HL-60 (cell line): ENCODE measurements around the gene FHDC1.

Experiments
- POLR2AphosphoS5 ChIP-seq: IDR thresholded peaks from 2 replicates; pipeline ENCODE4 v1.6.1; 2012; ENCODE audit warnings: low read depth
- TF ChIP-seq, protein P1 (sequence below): IDR thresholded peaks from one replicate; pipeline ENCODE4 v1.5.1; 2011; ENCODE audit warnings: low read length, control low read depth, inconsistent platforms; ENCODE audit not compliant: insufficient read depth
- TF ChIP-seq, protein P2 (sequence below): IDR thresholded peaks from 2 replicates; pipeline ENCODE4 v1.6.1; 2012; ENCODE audit warnings: low read depth; ENCODE audit not compliant: insufficient replicate concordance

DNA sequence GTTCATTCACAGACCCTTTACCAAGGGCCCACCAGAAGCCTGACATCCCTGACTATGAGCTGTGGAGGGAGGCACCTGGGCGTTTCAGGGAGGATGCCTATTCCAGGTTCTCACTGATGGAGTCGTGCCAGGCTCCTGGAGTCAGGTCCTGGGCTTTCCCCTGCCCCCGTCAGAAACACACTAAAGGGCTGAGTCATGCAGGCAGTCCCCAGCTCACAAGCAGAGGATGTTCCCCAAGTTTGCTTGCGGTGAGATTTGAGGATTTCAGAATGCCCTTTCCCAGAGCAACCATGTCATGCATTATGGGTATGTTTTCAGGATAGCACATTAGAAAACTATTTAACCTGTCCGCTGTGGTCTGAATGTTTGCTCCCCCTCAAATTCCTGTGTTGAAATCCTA, 45.2 kb downstream of the FHDC1 start:
- TF ChIP-seq, protein P1, sequence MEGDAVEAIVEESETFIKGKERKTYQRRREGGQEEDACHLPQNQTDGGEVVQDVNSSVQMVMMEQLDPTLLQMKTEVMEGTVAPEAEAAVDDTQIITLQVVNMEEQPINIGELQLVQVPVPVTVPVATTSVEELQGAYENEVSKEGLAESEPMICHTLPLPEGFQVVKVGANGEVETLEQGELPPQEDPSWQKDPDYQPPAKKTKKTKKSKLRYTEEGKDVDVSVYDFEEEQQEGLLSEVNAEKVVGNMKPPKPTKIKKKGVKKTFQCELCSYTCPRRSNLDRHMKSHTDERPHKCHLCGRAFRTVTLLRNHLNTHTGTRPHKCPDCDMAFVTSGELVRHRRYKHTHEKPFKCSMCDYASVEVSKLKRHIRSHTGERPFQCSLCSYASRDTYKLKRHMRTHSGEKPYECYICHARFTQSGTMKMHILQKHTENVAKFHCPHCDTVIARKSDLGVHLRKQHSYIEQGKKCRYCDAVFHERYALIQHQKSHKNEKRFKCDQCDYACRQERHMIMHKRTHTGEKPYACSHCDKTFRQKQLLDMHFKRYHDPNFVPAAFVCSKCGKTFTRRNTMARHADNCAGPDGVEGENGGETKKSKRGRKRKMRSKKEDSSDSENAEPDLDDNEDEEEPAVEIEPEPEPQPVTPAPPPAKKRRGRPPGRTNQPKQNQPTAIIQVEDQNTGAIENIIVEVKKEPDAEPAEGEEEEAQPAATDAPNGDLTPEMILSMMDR: no peak
- no peak for TF ChIP-seq POLR2AphosphoS5
- TF ChIP-seq, protein P2, sequence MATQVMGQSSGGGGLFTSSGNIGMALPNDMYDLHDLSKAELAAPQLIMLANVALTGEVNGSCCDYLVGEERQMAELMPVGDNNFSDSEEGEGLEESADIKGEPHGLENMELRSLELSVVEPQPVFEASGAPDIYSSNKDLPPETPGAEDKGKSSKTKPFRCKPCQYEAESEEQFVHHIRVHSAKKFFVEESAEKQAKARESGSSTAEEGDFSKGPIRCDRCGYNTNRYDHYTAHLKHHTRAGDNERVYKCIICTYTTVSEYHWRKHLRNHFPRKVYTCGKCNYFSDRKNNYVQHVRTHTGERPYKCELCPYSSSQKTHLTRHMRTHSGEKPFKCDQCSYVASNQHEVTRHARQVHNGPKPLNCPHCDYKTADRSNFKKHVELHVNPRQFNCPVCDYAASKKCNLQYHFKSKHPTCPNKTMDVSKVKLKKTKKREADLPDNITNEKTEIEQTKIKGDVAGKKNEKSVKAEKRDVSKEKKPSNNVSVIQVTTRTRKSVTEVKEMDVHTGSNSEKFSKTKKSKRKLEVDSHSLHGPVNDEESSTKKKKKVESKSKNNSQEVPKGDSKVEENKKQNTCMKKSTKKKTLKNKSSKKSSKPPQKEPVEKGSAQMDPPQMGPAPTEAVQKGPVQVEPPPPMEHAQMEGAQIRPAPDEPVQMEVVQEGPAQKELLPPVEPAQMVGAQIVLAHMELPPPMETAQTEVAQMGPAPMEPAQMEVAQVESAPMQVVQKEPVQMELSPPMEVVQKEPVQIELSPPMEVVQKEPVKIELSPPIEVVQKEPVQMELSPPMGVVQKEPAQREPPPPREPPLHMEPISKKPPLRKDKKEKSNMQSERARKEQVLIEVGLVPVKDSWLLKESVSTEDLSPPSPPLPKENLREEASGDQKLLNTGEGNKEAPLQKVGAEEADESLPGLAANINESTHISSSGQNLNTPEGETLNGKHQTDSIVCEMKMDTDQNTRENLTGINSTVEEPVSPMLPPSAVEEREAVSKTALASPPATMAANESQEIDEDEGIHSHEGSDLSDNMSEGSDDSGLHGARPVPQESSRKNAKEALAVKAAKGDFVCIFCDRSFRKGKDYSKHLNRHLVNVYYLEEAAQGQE: no peak
